CD14-positive monocyte (primary cell): ENCODE data around the gene WFDC2. TPM values are rescaled to one million over a fixed set of nuclear protein-coding genes. Genes with fewer than 3 reads are reported as not detected.

Source experiments
- DNase-seq, 3 donors: peaks; one replicate each; pipeline ENCODE4 v3.0.0-alpha.2; 2011 to 2022
- H2AFZ ChIP-seq: 2 replicates; pipeline ENCODE4 v1.6.0; 2012; ENCODE audit warnings: mild to moderate bottlenecking, low read depth, low read length, inconsistent platforms; ENCODE audit not compliant: insufficient read depth, poor library complexity, severe bottlenecking
- H3K27ac ChIP-seq, 2 donors: 1 replicate in 1 of 2; 2 replicates in 1 of 2; pipeline ENCODE4 v1.5.1; 2012 to 2013; ENCODE audit warnings: low read length in 2 of 2, control low read depth in 1 of 2, inconsistent platforms in 1 of 2, low read depth in 1 of 2, mild to moderate bottlenecking in 1 of 2
- H3K27me3 ChIP-seq, 2 donors: one replicate each; pipeline versions ENCODE4 v1.6.0 to v1.6.1; 2011 to 2013; ENCODE audit warnings: low read length in 2 of 2; ENCODE audit not compliant: control insufficient read depth in 2 of 2, insufficient read depth in 2 of 2
- H3K36me3 ChIP-seq, 2 donors: replicated peaks in 1 of 2; 1 replicate in 1 of 2; 2 replicates in 1 of 2; pipeline versions ENCODE4 v1.5.1 to v1.6.1; 2012 to 2013; ENCODE audit warnings: low read length in 2 of 2, control low read depth in 1 of 2, inconsistent platforms in 1 of 2, mild to moderate bottlenecking in 1 of 2; ENCODE audit not compliant: insufficient read depth in 2 of 2, control insufficient read depth in 1 of 2
- H3K4me1 ChIP-seq, 2 donors: 1 replicate in 1 of 2; 2 replicates in 1 of 2; pipeline versions ENCODE4 v1.5.1 to v1.6.1; 2012 to 2013; ENCODE audit warnings: low read length in 2 of 2, control low read depth in 1 of 2, inconsistent platforms in 1 of 2, mild to moderate bottlenecking in 1 of 2, moderate library complexity in 1 of 2; ENCODE audit not compliant: insufficient read depth in 2 of 2, control insufficient read depth in 1 of 2
- H3K4me2 ChIP-seq: replicated peaks from 2 replicates; pipeline ENCODE3; 2012; ENCODE audit warnings: low read length, moderate library complexity, mild to moderate bottlenecking; ENCODE audit not compliant: poor library complexity, severe bottlenecking; ENCODE audit errors: extremely low read depth
- H3K4me3 ChIP-seq, 3 experiments: fragments of 200-600 bp in 1 of 3; sonication (generic) in 1 of 3; replicated peaks in 1 of 3; 1 replicate in 2 of 3; 2 replicates in 1 of 3; pipeline ENCODE4 v1.5.1; 2011 to 2013; ENCODE audit warnings: low read length in 3 of 3, mild to moderate bottlenecking in 3 of 3, control low read depth in 2 of 3, low read depth in 2 of 3, inconsistent platforms in 1 of 3, moderate library complexity in 1 of 3
- H3K79me2 ChIP-seq: 2 replicates; pipeline ENCODE4 v1.6.0; 2012; ENCODE audit warnings: mild to moderate bottlenecking, control low read depth, inconsistent platforms, low read length, moderate library complexity; ENCODE audit not compliant: insufficient read depth
- H3K9ac ChIP-seq: 2 replicates; pipeline ENCODE4 v1.6.0; 2017; ENCODE audit warnings: low read length, mild to moderate bottlenecking; ENCODE audit not compliant: insufficient read depth, poor library complexity, severe bottlenecking
- H3K9me3 ChIP-seq, 2 donors: replicated peaks in 1 of 2; 1 replicate in 1 of 2; 2 replicates in 1 of 2; pipeline versions ENCODE4 v1.5.1 to v1.6.1; 2012 to 2013; ENCODE audit warnings: low read length in 2 of 2, control low read depth in 1 of 2; ENCODE audit not compliant: control insufficient read depth in 1 of 2, insufficient read depth in 1 of 2
- H4K20me1 ChIP-seq: 2 replicates; pipeline ENCODE4 v1.6.0; 2012; ENCODE audit warnings: mild to moderate bottlenecking, low read length, control low read depth, moderate library complexity; ENCODE audit not compliant: insufficient read depth
- H3K27ac Mint-ChIP-seq, 7 donors: one replicate each; pipeline ENCODE4 v1.8.0; 2020; ENCODE audit warnings: mild to moderate bottlenecking in 7 of 7, mixed read lengths in 7 of 7, moderate library complexity in 6 of 7, inconsistent platforms in 2 of 7
- H3K27me3 Mint-ChIP-seq, 3 donors: one replicate each; pipeline ENCODE4 v1.8.0; 2021 to 2022; ENCODE audit warnings: low read depth in 3 of 3, mild to moderate bottlenecking in 3 of 3, mixed read lengths in 3 of 3, moderate library complexity in 3 of 3, inconsistent platforms in 1 of 3
- H3K36me3 Mint-ChIP-seq, 2 donors: one replicate each; pipeline ENCODE4 v1.8.0; 2020; ENCODE audit warnings: mixed read lengths in 2 of 2, inconsistent platforms in 1 of 2, mild to moderate bottlenecking in 1 of 2
- H3K4me1 Mint-ChIP-seq: one replicate; pipeline ENCODE4 v1.8.0; 2020; ENCODE audit warnings: mild to moderate bottlenecking, mixed read lengths
- H3K4me3 Mint-ChIP-seq, 2 donors: one replicate each; pipeline ENCODE4 v1.8.0; 2020; ENCODE audit warnings: mild to moderate bottlenecking in 2 of 2, mixed read lengths in 2 of 2, moderate library complexity in 1 of 2
- H3K9me3 Mint-ChIP-seq, 7 donors: one replicate each; pipeline ENCODE4 v1.8.0; 2020 to 2022; ENCODE audit warnings: mixed read lengths in 7 of 7, mild to moderate bottlenecking in 6 of 7, moderate library complexity in 6 of 7, inconsistent platforms in 2 of 7
- WGBS: methylation state at CpG from one replicate; pipeline ENCODE4 v1.1.5; 2013; ENCODE audit warnings: missing lambda C conversion rate; ENCODE audit not compliant: insufficient coverage; 5-methylcytosine and 5-hydroxymethylcytosine counted together
- intact Hi-C, 2 donors: fragments of 100-400 bp; cut with micrococcal nuclease; formaldehyde crosslinking; loops; one replicate each; pipeline versions ENCODE4 v1.15.0 to v1.15.1; 2023
- polyA plus RNA-seq, 3 donors: library from polyadenylated mRNA; depleted of rRNA in 1 of 3; unstranded in 2 of 3; stranded (reverse) in 1 of 3; fragments of 300-500 nt in 2 of 3; fragments of >200 nt in 1 of 3; fragmentation: Illumina TruSeq in 2 of 3; gene quantifications; 1 replicate in 2 of 3; 2 replicates in 1 of 3; pipeline ENCODE4 v1.2.3, GENCODE V29; 2012 to 2021
- TF ChIP-seq, protein P1 (sequence below): fragments of 200-600 bp; IDR thresholded peaks from one replicate; pipeline ENCODE4 v1.8.0; 2022; ENCODE audit warnings: antibody characterized with exemption, mild to moderate bottlenecking

WFDC2 gene
- polyA plus RNA-seq, 3 donors, result not detected

DNA sequence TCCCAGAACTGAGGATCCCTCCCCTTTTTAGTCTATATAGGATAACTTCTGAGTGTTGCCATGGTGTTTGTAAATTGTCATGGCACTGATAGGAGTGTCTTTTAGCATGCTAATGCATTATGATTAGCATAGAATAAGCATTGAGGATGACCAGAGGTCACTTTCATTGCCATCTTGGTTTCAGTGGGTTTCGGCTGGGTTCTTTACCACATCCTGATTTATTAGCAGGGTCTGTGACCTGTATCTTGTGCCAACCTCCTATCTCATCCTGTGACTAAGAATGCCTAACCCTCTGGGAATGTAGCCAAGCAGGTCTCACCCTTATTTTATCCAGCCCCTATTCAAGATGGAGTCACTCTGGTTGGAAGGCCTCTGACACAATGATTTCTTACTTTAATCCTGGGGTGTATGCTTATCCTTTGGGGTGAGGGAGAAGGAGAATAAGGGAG is 19.6 kb downstream of the WFDC2 start:
- Mint-ChIP-seq H3K27ac (no peak overlapping the region), H3K4me3 (no peak overlapping the region), H3K9me3 (peaks cover 0 to 3% (median 0%) of the 10 kb centered on the region in 7 donors), H3K27me3 (peaks cover 18 to 42% (median 26%) of the 10 kb centered on the region in 3 donors), H3K36me3 (no peaks in the 10 kb centered on the region), H3K4me1 (peaks cover under 1% of the 10 kb centered on the region)
- Histone ChIP-seq H3K36me3 (no peaks in the 10 kb centered on the region), H4K20me1 (no peaks in the 10 kb centered on the region), H3K9ac (no peak overlapping the region), H3K4me1 (no peaks in the 10 kb centered on the region), H3K27ac (no peak overlapping the region), H3K79me2 (no peaks in the 10 kb centered on the region), H3K27me3 (peaks cover 3 to 17% of the 10 kb centered on the region in 2 donors), H3K9me3 (no peaks in the 10 kb centered on the region), H3K4me2 (no peak overlapping the region), H3K4me3 (no peak overlapping the region), H2AFZ (no peak overlapping the region)
- TF ChIP-seq, protein P1, sequence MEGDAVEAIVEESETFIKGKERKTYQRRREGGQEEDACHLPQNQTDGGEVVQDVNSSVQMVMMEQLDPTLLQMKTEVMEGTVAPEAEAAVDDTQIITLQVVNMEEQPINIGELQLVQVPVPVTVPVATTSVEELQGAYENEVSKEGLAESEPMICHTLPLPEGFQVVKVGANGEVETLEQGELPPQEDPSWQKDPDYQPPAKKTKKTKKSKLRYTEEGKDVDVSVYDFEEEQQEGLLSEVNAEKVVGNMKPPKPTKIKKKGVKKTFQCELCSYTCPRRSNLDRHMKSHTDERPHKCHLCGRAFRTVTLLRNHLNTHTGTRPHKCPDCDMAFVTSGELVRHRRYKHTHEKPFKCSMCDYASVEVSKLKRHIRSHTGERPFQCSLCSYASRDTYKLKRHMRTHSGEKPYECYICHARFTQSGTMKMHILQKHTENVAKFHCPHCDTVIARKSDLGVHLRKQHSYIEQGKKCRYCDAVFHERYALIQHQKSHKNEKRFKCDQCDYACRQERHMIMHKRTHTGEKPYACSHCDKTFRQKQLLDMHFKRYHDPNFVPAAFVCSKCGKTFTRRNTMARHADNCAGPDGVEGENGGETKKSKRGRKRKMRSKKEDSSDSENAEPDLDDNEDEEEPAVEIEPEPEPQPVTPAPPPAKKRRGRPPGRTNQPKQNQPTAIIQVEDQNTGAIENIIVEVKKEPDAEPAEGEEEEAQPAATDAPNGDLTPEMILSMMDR, result no peak
- no peak for DNase-seq
- intact Hi-C loops, result no loop called here
- WGBS, result no CpG with 5 or more reads among the region's 1 CpG

DNA sequence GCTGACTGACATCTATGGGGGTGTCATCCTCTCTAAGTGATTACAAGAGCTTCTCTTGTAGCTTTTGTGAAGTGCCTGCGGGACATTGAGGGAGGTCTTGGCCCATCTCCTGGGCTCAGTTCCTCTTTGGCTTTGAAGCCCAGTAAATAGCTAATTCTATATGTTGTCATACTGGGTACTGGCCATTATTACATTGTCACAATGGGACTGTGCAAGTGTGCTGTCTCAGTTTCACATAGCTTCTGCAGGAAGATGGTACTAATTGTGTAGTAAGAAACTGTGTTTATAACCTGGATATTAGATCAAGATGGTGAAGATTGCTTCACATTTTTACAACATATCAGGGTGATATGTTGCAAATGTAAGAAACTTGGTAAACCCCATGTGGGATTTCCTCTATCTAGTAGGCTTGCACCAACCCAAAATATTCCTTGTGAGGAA is 26.0 kb downstream of the WFDC2 start:
- no peak overlapping the region for H3K9ac ChIP-seq
- H3K9me3 Mint-ChIP-seq, result peaks cover 0 to 3% (median 0%) of the 10 kb centered on the region in 7 donors
- TF ChIP-seq, protein P1, result no peak
- WGBS, result no CpG with 5 or more reads among the region's 1 CpG
- H3K27me3 ChIP-seq, result peaks cover 0 to 10% of the 10 kb centered on the region in 2 donors
- H3K36me3 ChIP-seq, result no peaks in the 10 kb centered on the region
- H3K4me3 ChIP-seq, result peak overlapping the region in 1 of 3 experiments; percentile 10
- intact Hi-C loops, result no loop called here
- peak overlapping the region; percentile 20 for H3K4me2 ChIP-seq
- H3K36me3 Mint-ChIP-seq, result no peaks in the 10 kb centered on the region
- peak overlapping the region in 1 of 2 donors; percentile 15 for H3K4me3 Mint-ChIP-seq
- H3K4me1 Mint-ChIP-seq, result peaks cover 30% of the 10 kb centered on the region
- H4K20me1 ChIP-seq, result no peaks in the 10 kb centered on the region
- H3K27me3 Mint-ChIP-seq, result peaks cover 12 to 26% (median 19%) of the 10 kb centered on the region in 3 donors
- no peaks in the 10 kb centered on the region for H3K9me3 ChIP-seq
- DNase-seq, result peak; percentile 48 to 87 (median 63)
- H2AFZ ChIP-seq, result no peak overlapping the region
- peak overlapping the region; percentile 66 to 68 for H3K27ac ChIP-seq
- H3K79me2 ChIP-seq, result no peaks in the 10 kb centered on the region
- peaks cover 20 to 23% of the 10 kb centered on the region in 2 donors for H3K4me1 ChIP-seq
- peak overlapping the region in 6 of 7 donors; percentile 46 to 83 (median 62) for H3K27ac Mint-ChIP-seq
